Measurements from ENCODE around the gene TBL1XR1. TPM values are rescaled to one million over a fixed set of nuclear protein-coding genes. Genes with fewer than 3 reads are reported as not detected.
A peak's percentile ranks its signal among the peaks of the same experiment; 100 is the strongest.

TBL1XR1 gene
- total RNA-seq, 4 donors from 2014 or later = 56.0 to 90.8 (median 75.6) TPM

- DNase-seq (ENCODE audit: low spot score in 2 of 2) = no peak
- no peaks in the 10 kb centered on the region for H3K9me3 ChIP-seq
- no peaks in the 10 kb centered on the region for H3K36me3 ChIP-seq
- peaks cover 15% of the 10 kb centered on the region for H3K4me1 ChIP-seq
- 61% methylated on average over 3 of the region's 3 CpGs for WGBS
- no peak overlapping the region for H3K27ac ChIP-seq
- no peak overlapping the region for H3K4me3 ChIP-seq
- no peak for TF ChIP-seq EP300 (IDR thresholded peaks at IDR 0.05)
- no peak for TF ChIP-seq POLR2AphosphoS5 (IDR thresholded peaks at IDR 0.05)
- no peak for TF ChIP-seq POLR2A (IDR thresholded peaks at IDR 0.05)
- TF ChIP-seq, protein P1, sequence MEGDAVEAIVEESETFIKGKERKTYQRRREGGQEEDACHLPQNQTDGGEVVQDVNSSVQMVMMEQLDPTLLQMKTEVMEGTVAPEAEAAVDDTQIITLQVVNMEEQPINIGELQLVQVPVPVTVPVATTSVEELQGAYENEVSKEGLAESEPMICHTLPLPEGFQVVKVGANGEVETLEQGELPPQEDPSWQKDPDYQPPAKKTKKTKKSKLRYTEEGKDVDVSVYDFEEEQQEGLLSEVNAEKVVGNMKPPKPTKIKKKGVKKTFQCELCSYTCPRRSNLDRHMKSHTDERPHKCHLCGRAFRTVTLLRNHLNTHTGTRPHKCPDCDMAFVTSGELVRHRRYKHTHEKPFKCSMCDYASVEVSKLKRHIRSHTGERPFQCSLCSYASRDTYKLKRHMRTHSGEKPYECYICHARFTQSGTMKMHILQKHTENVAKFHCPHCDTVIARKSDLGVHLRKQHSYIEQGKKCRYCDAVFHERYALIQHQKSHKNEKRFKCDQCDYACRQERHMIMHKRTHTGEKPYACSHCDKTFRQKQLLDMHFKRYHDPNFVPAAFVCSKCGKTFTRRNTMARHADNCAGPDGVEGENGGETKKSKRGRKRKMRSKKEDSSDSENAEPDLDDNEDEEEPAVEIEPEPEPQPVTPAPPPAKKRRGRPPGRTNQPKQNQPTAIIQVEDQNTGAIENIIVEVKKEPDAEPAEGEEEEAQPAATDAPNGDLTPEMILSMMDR (IDR thresholded peaks at IDR 0.05) = no peak
- H3K27me3 ChIP-seq = no peaks in the 10 kb centered on the region
Measured at GRCh38 chr3:177084616-177085015, 112.7 kb downstream of the TBL1XR1 start.

- no peak for TF ChIP-seq POLR2A (IDR thresholded peaks at IDR 0.05)
- TF ChIP-seq, protein P1 (IDR thresholded peaks at IDR 0.05) = no peak
- no peak for TF ChIP-seq EP300 (IDR thresholded peaks at IDR 0.05)
- TF ChIP-seq POLR2AphosphoS5 (IDR thresholded peaks at IDR 0.05) = no peak
- H3K27ac ChIP-seq = no peak overlapping the region
- no peak overlapping the region for H3K4me3 ChIP-seq
- no peak for DNase-seq (ENCODE audit: low spot score in 2 of 2)
- no peaks in the 10 kb centered on the region for H3K4me1 ChIP-seq
- 80% methylated on average over 1 of the region's 1 CpG for WGBS
- H3K36me3 ChIP-seq = peaks cover 5% of the 10 kb centered on the region
- no peaks in the 10 kb centered on the region for H3K27me3 ChIP-seq
- no peaks in the 10 kb centered on the region for H3K9me3 ChIP-seq
Measured at GRCh38 chr3:177080122-177080521, 117.2 kb downstream of the TBL1XR1 start.

GRCh38 chr3:177079684-177080083, 117.6 kb downstream of the TBL1XR1 start:
- Histone ChIP-seq H3K9me3 (no peaks in the 10 kb centered on the region), H3K27me3 (no peaks in the 10 kb centered on the region), H3K27ac (no peak overlapping the region), H3K4me3 (no peak overlapping the region), H3K4me1 (no peaks in the 10 kb centered on the region), H3K36me3 (peaks cover 5% of the 10 kb centered on the region)
- TF ChIP-seq POLR2A (IDR thresholded peaks at IDR 0.05) = no peak
- no peak for TF ChIP-seq EP300 (IDR thresholded peaks at IDR 0.05)
- TF ChIP-seq POLR2AphosphoS5 (IDR thresholded peaks at IDR 0.05) = no peak
- TF ChIP-seq, protein P1 (IDR thresholded peaks at IDR 0.05) = no peak
- DNase-seq (ENCODE audit: low spot score in 2 of 2) = no peak
- 97% methylated on average over 1 of the region's 1 CpG for WGBS

DNA sequence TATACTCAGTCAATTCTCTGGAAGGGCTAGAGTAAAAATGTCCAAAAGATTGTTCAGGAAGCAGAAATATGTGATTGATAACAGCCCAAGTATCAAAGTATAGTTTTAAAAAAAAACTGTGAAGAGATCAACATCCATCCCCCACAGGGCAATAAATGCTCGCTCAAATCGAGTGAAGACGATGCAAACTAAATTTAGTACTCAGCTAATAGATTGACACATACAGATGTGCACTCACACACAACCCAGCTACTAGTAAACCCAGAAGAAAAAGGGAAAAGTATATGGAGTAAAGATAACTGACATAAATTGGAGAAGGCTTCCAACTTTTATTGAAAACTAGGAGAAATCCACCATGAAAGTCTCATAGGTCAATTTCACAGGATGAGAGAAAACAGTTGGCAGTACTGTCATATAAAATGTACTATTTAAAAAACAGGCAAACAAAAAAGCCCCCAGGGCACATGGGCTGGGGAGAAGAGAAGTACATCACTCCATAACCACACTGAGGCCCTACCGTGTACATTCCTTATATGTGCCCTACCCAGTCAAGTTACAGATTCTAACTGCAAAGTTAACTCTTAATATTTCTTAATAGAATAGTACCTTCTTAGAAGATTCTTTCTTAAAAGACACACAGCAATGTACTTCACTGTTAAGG, 125.7 kb downstream of the TBL1XR1 start:
- Histone ChIP-seq H3K36me3 (peaks cover 5% of the 10 kb centered on the region), H3K4me3 (no peak overlapping the region), H3K27me3 (no peaks in the 10 kb centered on the region), H3K4me1 (peaks cover 20% of the 10 kb centered on the region), H3K9me3 (no peaks in the 10 kb centered on the region), H3K27ac (no peak overlapping the region)
- no peak for DNase-seq (ENCODE audit: low spot score in 2 of 2)
- TF ChIP-seq POLR2A (IDR thresholded peaks at IDR 0.05) (no peak), POLR2AphosphoS5 (IDR thresholded peaks at IDR 0.05) (no peak), EP300 (IDR thresholded peaks at IDR 0.05) (no peak)
- TF ChIP-seq, protein P1 (IDR thresholded peaks at IDR 0.05) = no peak
- WGBS = 58% methylated on average over 4 of the region's 4 CpGs

DNA sequence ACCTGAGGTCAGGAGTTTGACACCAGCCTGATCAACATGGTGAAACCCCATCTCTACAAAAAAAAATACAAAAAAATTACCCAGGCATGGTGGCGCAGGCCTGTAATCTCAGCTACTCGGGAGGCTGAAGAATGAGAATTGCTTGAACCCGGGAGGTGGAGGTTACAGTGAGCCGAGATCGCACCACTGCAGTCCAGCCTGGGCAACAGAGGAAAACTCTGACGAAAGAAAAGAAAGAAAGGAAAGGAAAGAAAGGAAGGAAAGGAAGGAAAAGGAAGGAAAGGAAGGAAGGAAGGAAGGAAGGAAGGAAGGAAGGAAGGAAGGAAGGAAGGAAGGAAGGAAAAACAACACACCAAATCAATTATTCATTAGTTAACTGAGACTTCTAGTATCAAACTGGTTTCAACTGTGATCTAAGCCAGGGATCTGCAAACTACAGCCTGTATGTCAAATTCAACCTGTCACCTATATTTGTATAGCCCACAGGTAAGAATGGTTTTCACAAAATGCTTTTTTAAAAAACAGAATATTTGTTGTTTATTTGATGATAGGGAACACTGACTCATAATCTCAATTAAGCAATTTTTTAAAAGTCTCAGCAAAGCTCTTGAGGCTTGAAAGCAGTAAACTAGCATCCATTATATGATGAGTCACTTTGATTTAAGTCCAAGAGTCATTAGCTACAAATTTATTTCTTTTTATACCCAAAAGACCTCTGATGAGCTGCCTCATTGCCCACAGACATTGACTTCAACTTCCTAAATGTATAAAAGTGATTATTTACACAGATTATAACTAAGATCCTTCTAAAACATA, 127.6 kb downstream of the TBL1XR1 start:
- Histone ChIP-seq H3K9me3 (no peaks in the 10 kb centered on the region), H3K27ac (peak overlapping the region; percentile 18), H3K36me3 (peaks cover 5% of the 10 kb centered on the region), H3K4me3 (no peak overlapping the region), H3K27me3 (no peaks in the 10 kb centered on the region), H3K4me1 (peaks cover 26% of the 10 kb centered on the region)
- DNase-seq (ENCODE audit: low spot score in 2 of 2) = no peak
- TF ChIP-seq POLR2AphosphoS5 (IDR thresholded peaks at IDR 0.05) (no peak), POLR2A (IDR thresholded peaks at IDR 0.05) (no peak), EP300 (IDR thresholded peaks at IDR 0.05) (no peak)
- TF ChIP-seq, protein P1 (IDR thresholded peaks at IDR 0.05) = no peak
- 95% methylated on average over 6 of the region's 6 CpGs for WGBS
